ENCODE data around the gene SYT8. TPM values are rescaled to one million over a fixed set of nuclear protein-coding genes. Genes with fewer than 3 reads are reported as not detected.

Gene SYT8
- total RNA-seq, 1 donor from 2014 or later, result not detected

GRCh38 chr11:1854949-1855885 is 20.4 kb downstream of the SYT8 start:
- Mint-ChIP-seq H3K4me1 (ENCODE audit: low read depth) (peaks cover 39% of the 10 kb centered on the region), H3K9me3 (no peaks in the 10 kb centered on the region), H3K27ac (peak overlapping the region; percentile 34), H3K36me3 (ENCODE audit: low read depth) (peaks cover 7% of the 10 kb centered on the region), H3K4me3 (peak overlapping the region; percentile 98), H3K27me3 (ENCODE audit: insufficient read depth) (no peaks in the 10 kb centered on the region)
- peak; percentile 36 for DNase-seq (ENCODE audit: low spot score)
- intact Hi-C loops (cut with micrococcal nuclease), result loop anchor here (2.0 to 10.0 kb wide), 6 partner anchors 16 to 1140 kb away; partner anchors contain the start of genes CD81, NAP1L4 and TSSC4

- intact Hi-C loops (cut with micrococcal nuclease), result loop anchor here (2.0 to 10.0 kb wide), 4 partner anchors 15 to 1139 kb away; partner anchors contain the start of genes CD81 and NAP1L4
- peaks cover 32% of the 10 kb centered on the region for H3K4me1 Mint-ChIP-seq (ENCODE audit: low read depth)
- peak overlapping the region; percentile 78 for H3K27ac Mint-ChIP-seq
- no peaks in the 10 kb centered on the region for H3K27me3 Mint-ChIP-seq (ENCODE audit: insufficient read depth)
- DNase-seq (ENCODE audit: low spot score), result no peak
- peak overlapping the region; percentile 30 for H3K4me3 Mint-ChIP-seq
- no peaks in the 10 kb centered on the region for H3K9me3 Mint-ChIP-seq
- H3K36me3 Mint-ChIP-seq (ENCODE audit: low read depth), result peaks cover 7% of the 10 kb centered on the region
Observed at GRCh38 chr11:1855886-1856265, 21.1 kb downstream of the SYT8 start.

GRCh38 chr11:1856306-1857005 is 21.7 kb downstream of the SYT8 start:
- DNase-seq (ENCODE audit: low spot score), result no peak
- no peaks in the 10 kb centered on the region for H3K9me3 Mint-ChIP-seq
- H3K27me3 Mint-ChIP-seq (ENCODE audit: insufficient read depth), result no peaks in the 10 kb centered on the region
- H3K36me3 Mint-ChIP-seq (ENCODE audit: low read depth), result peaks cover 7% of the 10 kb centered on the region
- intact Hi-C loops (cut with micrococcal nuclease), result loop anchor here (10.0 kb wide), 2 partner anchors 518 to 1138 kb away; partner anchors contain the start of genes CD81 and NAP1L4
- peak overlapping the region; percentile 30 for H3K4me3 Mint-ChIP-seq
- H3K4me1 Mint-ChIP-seq (ENCODE audit: low read depth), result peaks cover 26% of the 10 kb centered on the region
- H3K27ac Mint-ChIP-seq, result peak overlapping the region; percentile 78

GRCh38 chr11:1857064-1857463 is 22.3 kb downstream of the SYT8 start:
- no peak for DNase-seq (ENCODE audit: low spot score)
- H3K36me3 Mint-ChIP-seq (ENCODE audit: low read depth), result peaks cover 7% of the 10 kb centered on the region
- H3K9me3 Mint-ChIP-seq, result no peaks in the 10 kb centered on the region
- no peaks in the 10 kb centered on the region for H3K27me3 Mint-ChIP-seq (ENCODE audit: insufficient read depth)
- no peak overlapping the region for H3K4me3 Mint-ChIP-seq
- peaks cover 20% of the 10 kb centered on the region for H3K4me1 Mint-ChIP-seq (ENCODE audit: low read depth)
- no peak overlapping the region for H3K27ac Mint-ChIP-seq
- intact Hi-C loops (cut with micrococcal nuclease), result loop anchor here (10.0 kb wide), 2 partner anchors 518 to 1138 kb away; partner anchors contain the start of genes CD81 and NAP1L4

GRCh38 chr11:1858154-1858553 is 23.4 kb downstream of the SYT8 start:
- Mint-ChIP-seq H3K36me3 (ENCODE audit: low read depth) (peaks cover 4% of the 10 kb centered on the region), H3K27ac (no peak overlapping the region), H3K4me3 (no peak overlapping the region), H3K4me1 (ENCODE audit: low read depth) (peaks cover 9% of the 10 kb centered on the region), H3K9me3 (no peaks in the 10 kb centered on the region), H3K27me3 (ENCODE audit: insufficient read depth) (no peaks in the 10 kb centered on the region)
- DNase-seq (ENCODE audit: low spot score), result no peak
- intact Hi-C loops (cut with micrococcal nuclease), result loop anchor here (10.0 kb wide), 2 partner anchors 517 to 1137 kb away; partner anchors contain the start of genes CD81 and NAP1L4

GRCh38 chr11:1858576-1858975 is 23.8 kb downstream of the SYT8 start:
- Mint-ChIP-seq H3K9me3 (no peaks in the 10 kb centered on the region), H3K27ac (no peak overlapping the region), H3K27me3 (ENCODE audit: insufficient read depth) (no peaks in the 10 kb centered on the region), H3K4me3 (no peak overlapping the region), H3K4me1 (ENCODE audit: low read depth) (peaks cover 5% of the 10 kb centered on the region), H3K36me3 (ENCODE audit: low read depth) (peaks cover 4% of the 10 kb centered on the region)
- intact Hi-C loops (cut with micrococcal nuclease), result loop anchor here (10.0 kb wide), 2 partner anchors 516 to 1136 kb away; partner anchors contain the start of genes CD81 and NAP1L4
- no peak for DNase-seq (ENCODE audit: low spot score)

GRCh38 chr11:1859004-1859403 is 24.2 kb downstream of the SYT8 start:
- intact Hi-C loops (cut with micrococcal nuclease), result loop anchor here (10.0 kb wide), 2 partner anchors 516 to 1136 kb away; partner anchors contain the start of genes CD81 and NAP1L4
- Mint-ChIP-seq H3K27me3 (ENCODE audit: insufficient read depth) (no peaks in the 10 kb centered on the region), H3K27ac (no peak overlapping the region), H3K9me3 (no peaks in the 10 kb centered on the region), H3K4me1 (ENCODE audit: low read depth) (peaks cover under 1% of the 10 kb centered on the region), H3K36me3 (ENCODE audit: low read depth) (peaks cover 4% of the 10 kb centered on the region), H3K4me3 (no peak overlapping the region)
- no peak for DNase-seq (ENCODE audit: low spot score)

GRCh38 chr11:1860108-1860507 is 25.3 kb downstream of the SYT8 start:
- no peak for DNase-seq (ENCODE audit: low spot score)
- H3K9me3 Mint-ChIP-seq, result no peaks in the 10 kb centered on the region
- intact Hi-C loops (cut with micrococcal nuclease), result no loop called here
- peaks cover 1% of the 10 kb centered on the region for H3K36me3 Mint-ChIP-seq (ENCODE audit: low read depth)
- H3K27me3 Mint-ChIP-seq (ENCODE audit: insufficient read depth), result no peaks in the 10 kb centered on the region
- H3K4me1 Mint-ChIP-seq (ENCODE audit: low read depth), result no peaks in the 10 kb centered on the region
- H3K27ac Mint-ChIP-seq, result no peak overlapping the region
- H3K4me3 Mint-ChIP-seq, result no peak overlapping the region

- intact Hi-C loops (cut with micrococcal nuclease), result no loop called here
- Mint-ChIP-seq H3K27ac (no peak overlapping the region), H3K9me3 (no peaks in the 10 kb centered on the region), H3K4me3 (no peak overlapping the region), H3K36me3 (ENCODE audit: low read depth) (peaks cover 3% of the 10 kb centered on the region), H3K4me1 (ENCODE audit: low read depth) (no peaks in the 10 kb centered on the region), H3K27me3 (ENCODE audit: insufficient read depth) (no peaks in the 10 kb centered on the region)
- no peak for DNase-seq (ENCODE audit: low spot score)
Observed at GRCh38 chr11:1861435-1862411, 26.9 kb downstream of the SYT8 start.

- no peaks in the 10 kb centered on the region for H3K4me1 Mint-ChIP-seq (ENCODE audit: low read depth)
- no peak overlapping the region for H3K4me3 Mint-ChIP-seq
- H3K27me3 Mint-ChIP-seq (ENCODE audit: insufficient read depth), result no peaks in the 10 kb centered on the region
- no peak for DNase-seq (ENCODE audit: low spot score)
- peaks cover 3% of the 10 kb centered on the region for H3K36me3 Mint-ChIP-seq (ENCODE audit: low read depth)
- intact Hi-C loops (cut with micrococcal nuclease), result no loop called here
- no peak overlapping the region for H3K27ac Mint-ChIP-seq
- no peaks in the 10 kb centered on the region for H3K9me3 Mint-ChIP-seq
Observed at GRCh38 chr11:1862588-1863351, 28.0 kb downstream of the SYT8 start.

GRCh38 chr11:1863352-1864216 is 28.8 kb downstream of the SYT8 start:
- H3K4me1 Mint-ChIP-seq (ENCODE audit: low read depth), result no peaks in the 10 kb centered on the region
- DNase-seq (ENCODE audit: low spot score), result no peak
- intact Hi-C loops (cut with micrococcal nuclease), result no loop called here
- no peak overlapping the region for H3K4me3 Mint-ChIP-seq
- no peaks in the 10 kb centered on the region for H3K27me3 Mint-ChIP-seq (ENCODE audit: insufficient read depth)
- H3K36me3 Mint-ChIP-seq (ENCODE audit: low read depth), result peaks cover 3% of the 10 kb centered on the region
- H3K9me3 Mint-ChIP-seq, result no peaks in the 10 kb centered on the region
- H3K27ac Mint-ChIP-seq, result no peak overlapping the region
